ENCODE measurements around the gene CASK.

DNA sequence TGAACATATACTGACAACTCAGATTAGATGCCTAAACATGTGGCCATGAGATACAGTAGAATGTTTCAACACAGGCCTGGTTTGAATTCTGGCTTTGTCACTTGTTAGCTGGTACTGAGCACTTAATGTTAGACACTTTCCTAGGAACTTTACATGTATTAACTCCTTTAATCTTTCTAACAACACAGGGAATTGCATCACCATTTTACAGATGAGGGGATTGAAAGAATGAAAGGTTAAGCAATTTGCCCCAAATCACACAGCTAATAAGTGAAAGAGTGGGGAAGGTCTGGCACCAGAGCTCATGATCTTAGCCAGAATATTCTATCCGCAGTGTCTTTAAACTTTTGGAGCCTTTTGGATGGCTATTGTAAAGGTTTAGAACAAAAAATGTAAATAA, 380.3 kb downstream of the CASK start:
- TF ChIP-seq CTCF (IDR thresholded peaks at IDR 0.05; ENCODE audit: borderline replicate concordance, extremely low read depth, low read length, poor library complexity, severe bottlenecking): no peak
- no peak for TF ChIP-seq EZH2 (IDR thresholded peaks at IDR 0.05; ENCODE audit: borderline replicate concordance, low read depth, low read length, severe bottlenecking)

Data from DND-41 (cell line).